ENCODE results near the gene RALY.

DNA sequence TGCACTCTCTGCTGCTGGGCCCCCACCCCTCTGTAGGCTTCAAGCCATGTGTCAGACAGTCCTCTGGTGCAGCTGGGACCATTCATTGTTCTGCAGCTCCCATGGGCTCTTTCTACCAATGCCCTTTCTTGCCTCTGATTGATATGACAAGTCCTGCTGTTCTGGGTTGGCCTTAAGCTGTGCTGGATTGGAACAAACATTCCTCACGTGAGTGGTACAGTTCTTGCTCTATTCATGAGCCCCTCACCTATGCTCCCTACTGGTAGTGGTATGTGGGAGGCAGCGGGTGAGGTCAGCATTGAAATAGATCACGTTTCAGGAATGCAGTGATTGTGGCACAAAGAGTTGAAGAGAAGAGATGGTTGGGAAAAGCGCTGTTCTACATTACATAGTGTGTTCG is 48.8 kb upstream of the RALY start:
- TF ChIP-seq, protein P1, sequence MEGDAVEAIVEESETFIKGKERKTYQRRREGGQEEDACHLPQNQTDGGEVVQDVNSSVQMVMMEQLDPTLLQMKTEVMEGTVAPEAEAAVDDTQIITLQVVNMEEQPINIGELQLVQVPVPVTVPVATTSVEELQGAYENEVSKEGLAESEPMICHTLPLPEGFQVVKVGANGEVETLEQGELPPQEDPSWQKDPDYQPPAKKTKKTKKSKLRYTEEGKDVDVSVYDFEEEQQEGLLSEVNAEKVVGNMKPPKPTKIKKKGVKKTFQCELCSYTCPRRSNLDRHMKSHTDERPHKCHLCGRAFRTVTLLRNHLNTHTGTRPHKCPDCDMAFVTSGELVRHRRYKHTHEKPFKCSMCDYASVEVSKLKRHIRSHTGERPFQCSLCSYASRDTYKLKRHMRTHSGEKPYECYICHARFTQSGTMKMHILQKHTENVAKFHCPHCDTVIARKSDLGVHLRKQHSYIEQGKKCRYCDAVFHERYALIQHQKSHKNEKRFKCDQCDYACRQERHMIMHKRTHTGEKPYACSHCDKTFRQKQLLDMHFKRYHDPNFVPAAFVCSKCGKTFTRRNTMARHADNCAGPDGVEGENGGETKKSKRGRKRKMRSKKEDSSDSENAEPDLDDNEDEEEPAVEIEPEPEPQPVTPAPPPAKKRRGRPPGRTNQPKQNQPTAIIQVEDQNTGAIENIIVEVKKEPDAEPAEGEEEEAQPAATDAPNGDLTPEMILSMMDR (IDR thresholded peaks at IDR 0.05) = no peak
- no peak for TF ChIP-seq POLR2A (IDR thresholded peaks at IDR 0.05)

Data from testis (tissue), 2 donors.